ENCODE data around the gene ALKBH2. TPM values are rescaled to one million over a fixed set of nuclear protein-coding genes. Genes with fewer than 3 reads are reported as not detected.

ALKBH2 gene
- total RNA-seq, 3 donors from 2014 or later: 5.8 to 10.1 (median 7.5) TPM

DNA sequence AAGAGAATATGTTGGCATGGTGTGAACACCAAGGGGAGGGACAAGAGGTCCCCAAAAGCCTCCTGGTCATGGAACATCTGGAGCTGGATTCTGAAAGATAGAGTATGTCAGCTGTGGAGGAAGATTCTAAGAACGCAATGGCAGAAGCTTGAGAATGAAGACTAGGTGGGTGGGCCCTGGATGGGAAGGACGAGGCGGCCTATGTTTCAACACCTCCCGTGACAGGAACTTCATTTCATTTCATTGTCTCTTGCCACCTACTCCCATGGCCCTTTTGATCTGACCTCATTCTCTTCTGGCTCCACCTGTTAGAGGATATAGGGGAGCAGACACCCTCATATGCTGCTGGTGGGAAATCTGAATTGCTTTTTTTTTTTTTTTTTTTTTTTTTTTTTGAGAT is 7.5 kb upstream of the ALKBH2 start:
- Histone ChIP-seq H3K4me1 (ENCODE audit: low read depth) (peaks cover 19% of the 10 kb centered on the region), H3K4me3 (no peak overlapping the region), H3K9me3 (no peaks in the 10 kb centered on the region), H3K36me3 (ENCODE audit: low read depth) (peaks cover 3% of the 10 kb centered on the region)
- no peak for ATAC-seq
- intact Hi-C loops (cut with DNase I, micrococcal nuclease): no loop called here
- DNase-seq: no peak
- TF ChIP-seq CTCF (IDR thresholded peaks at IDR 0.05): no peak

DNA sequence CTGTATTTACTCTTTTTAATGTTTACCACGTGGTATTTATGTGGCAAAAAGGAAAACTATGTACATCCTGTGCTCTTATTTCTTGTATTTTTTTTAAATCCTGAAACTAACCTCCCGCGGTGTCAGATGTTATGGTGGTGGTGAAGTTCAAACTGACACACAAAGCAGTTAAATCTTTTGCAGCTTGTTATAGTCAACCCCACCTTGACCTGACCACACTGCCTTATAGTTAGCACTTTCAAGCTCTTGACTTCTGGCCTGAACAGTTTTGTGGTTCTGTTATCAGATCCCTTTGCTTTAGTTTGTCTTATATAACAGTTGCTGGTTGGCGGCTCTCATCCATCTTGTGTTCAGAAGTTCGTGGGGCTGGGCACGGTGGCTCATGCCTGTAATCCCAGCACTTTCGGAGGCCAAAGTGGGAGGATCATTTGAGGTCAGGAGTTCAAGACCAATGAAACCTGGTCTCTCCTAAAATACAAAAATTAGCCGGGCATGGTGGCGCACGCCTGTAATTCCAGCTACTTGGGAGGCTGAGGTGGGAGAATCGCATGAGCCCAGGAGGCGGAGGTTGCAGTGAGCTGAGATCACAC is 6.3 kb upstream of the ALKBH2 start:
- no peak for ATAC-seq
- DNase-seq: no peak
- Histone ChIP-seq H3K4me3 (no peak overlapping the region), H3K4me1 (ENCODE audit: low read depth) (peaks cover 16% of the 10 kb centered on the region), H3K36me3 (ENCODE audit: low read depth) (peaks cover 3% of the 10 kb centered on the region), H3K9me3 (no peaks in the 10 kb centered on the region)
- intact Hi-C loops (cut with DNase I, micrococcal nuclease): loop anchor here in 1 of 2 donors (10.0 kb wide), 1 partner anchor 535 kb away; the partner anchor contains the start of genes ISCU and SART3
- no peak for TF ChIP-seq CTCF (IDR thresholded peaks at IDR 0.05)

DNA sequence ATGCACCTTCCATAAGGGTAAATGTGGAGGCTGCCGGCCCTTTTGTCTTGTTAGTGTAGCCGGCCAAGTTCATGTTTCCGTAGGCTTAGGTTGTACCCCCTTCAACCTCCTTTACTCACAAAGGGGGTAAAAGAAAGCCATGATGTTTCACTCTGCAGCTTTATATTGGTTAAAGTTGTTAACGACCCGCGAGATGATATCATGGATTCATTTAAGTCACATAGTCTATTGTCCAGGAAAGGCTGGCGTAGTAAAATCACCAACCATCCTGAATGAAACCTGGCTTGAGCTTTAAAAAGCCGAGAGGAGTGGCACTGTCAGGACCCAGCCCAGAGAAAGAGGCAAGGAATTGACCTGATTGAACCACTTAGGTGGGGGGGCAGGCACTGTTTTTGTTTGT is 5.4 kb upstream of the ALKBH2 start:
- ATAC-seq: peak; percentile 7

DNA sequence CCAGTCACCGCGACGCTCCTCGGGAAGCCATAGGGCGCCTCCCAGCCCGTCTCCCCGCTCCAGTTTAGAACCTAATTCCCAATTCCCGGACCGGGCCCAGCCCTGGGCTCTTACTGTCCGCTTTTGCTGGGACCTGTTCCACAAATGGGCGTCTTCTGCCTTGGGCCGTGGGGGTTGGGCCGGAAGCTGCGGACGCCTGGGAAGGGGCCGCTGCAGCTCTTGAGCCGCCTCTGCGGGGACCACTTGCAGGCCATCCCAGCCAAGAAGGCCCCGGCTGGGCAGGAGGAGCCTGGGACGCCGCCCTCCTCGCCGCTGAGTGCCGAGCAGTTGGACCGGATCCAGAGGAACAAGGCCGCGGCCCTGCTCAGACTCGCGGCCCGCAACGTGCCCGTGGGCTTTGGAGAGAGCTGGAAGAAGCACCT is 4.9 kb upstream of the ALKBH2 start:
- Histone ChIP-seq H3K4me3 (peak overlapping the region; percentile 29), H3K9me3 (no peaks in the 10 kb centered on the region), H3K4me1 (ENCODE audit: low read depth) (peaks cover 16% of the 10 kb centered on the region), H3K36me3 (ENCODE audit: low read depth) (peaks cover 3% of the 10 kb centered on the region)
- peak in 1 of 3 donors; percentile 72 for DNase-seq
- peak; percentile 56 for ATAC-seq
- intact Hi-C loops (cut with DNase I, micrococcal nuclease): loop anchor here in 1 of 2 donors (10.0 kb wide), 1 partner anchor 533 kb away; the partner anchor contains the start of genes ISCU and SART3
- TF ChIP-seq CTCF (IDR thresholded peaks at IDR 0.05): no peak

More for the DNA sequence above, 5.4 kb upstream of the ALKBH2 start:
- H3K4me1 ChIP-seq (ENCODE audit: low read depth): peaks cover 16% of the 10 kb centered on the region
- H3K9me3 ChIP-seq: no peaks in the 10 kb centered on the region
- peaks cover 3% of the 10 kb centered on the region for H3K36me3 ChIP-seq (ENCODE audit: low read depth)
- H3K4me3 ChIP-seq: peak overlapping the region; percentile 29
- no peak for TF ChIP-seq CTCF (IDR thresholded peaks at IDR 0.05)
- intact Hi-C loops (cut with DNase I, micrococcal nuclease): loop anchor here in 1 of 2 donors (10.0 kb wide), 1 partner anchor 534 kb away; the partner anchor contains the start of genes ISCU and SART3
- DNase-seq: peak in 1 of 3 donors; percentile 32

- ATAC-seq: peak; percentile 94
- peak within 1 kb of the TSS; percentile 29 for H3K4me3 ChIP-seq
- no peak for TF ChIP-seq CTCF (IDR thresholded peaks at IDR 0.05)
- peaks cover 19% of the 10 kb centered on the region for H3K4me1 ChIP-seq (ENCODE audit: low read depth)
- H3K9me3 ChIP-seq: no peaks in the 10 kb centered on the region
- intact Hi-C loops (cut with DNase I, micrococcal nuclease): loop anchor here in 1 of 2 donors (10.0 kb wide), 1 partner anchor 533 kb away; the partner anchor contains the start of genes ISCU and SART3
- DNase-seq: peak; percentile 97 to 99 (median 98)
- H3K36me3 ChIP-seq (ENCODE audit: low read depth): peaks cover 3% of the 10 kb centered on the region
Observed at GRCh38 chr12:109097435-109098182, 4.3 kb upstream of the ALKBH2 start, which contains the start of gene UNG. UNG (plus strand) TSS chr12:109097597; CDS start chr12:109097680, 83 bp downstream.
